ENCODE results near the gene NCSTN. TPM values are rescaled to one million over a fixed set of nuclear protein-coding genes. Genes with fewer than 3 reads are reported as not detected.

Gene NCSTN
- polyA plus RNA-seq, 4 donors: 116 to 173 (median 147) TPM

- no peak for DNase-seq (ENCODE audit: low read depth in 4 of 4, low spot score in 3 of 4)
Measured at GRCh38 chr1:160346958-160347357, 3.8 kb downstream of the NCSTN start.

GRCh38 chr1:160351629-160352028, 8.4 kb downstream of the NCSTN start:
- no peak for DNase-seq (ENCODE audit: low read depth in 4 of 4, low spot score in 3 of 4)

GRCh38 chr1:160352555-160352954, 9.4 kb downstream of the NCSTN start:
- DNase-seq (ENCODE audit: low read depth in 4 of 4, low spot score in 3 of 4): no peak

- DNase-seq (ENCODE audit: low read depth in 4 of 4, low spot score in 3 of 4): no peak
Measured at GRCh38 chr1:160353223-160353622, 10.0 kb downstream of the NCSTN start.

GRCh38 chr1:160354388-160354985, 11.3 kb downstream of the NCSTN start:
- DNase-seq (ENCODE audit: low read depth in 4 of 4, low spot score in 3 of 4): no peak

- DNase-seq (ENCODE audit: low read depth in 4 of 4, low spot score in 3 of 4): no peak
Measured at GRCh38 chr1:160357286-160358002, 14.3 kb downstream of the NCSTN start.

GRCh38 chr1:160358073-160358472, 14.9 kb downstream of the NCSTN start:
- DNase-seq (ENCODE audit: low read depth in 4 of 4, low spot score in 3 of 4): no peak

- DNase-seq (ENCODE audit: low read depth in 4 of 4, low spot score in 3 of 4): no peak
Measured at GRCh38 chr1:160359559-160360226, 16.5 kb downstream of the NCSTN start.

- no peak for DNase-seq (ENCODE audit: low read depth in 4 of 4, low spot score in 3 of 4)
Measured at GRCh38 chr1:160360227-160360695, 17.1 kb downstream of the NCSTN start.

GRCh38 chr1:160361199-160361598, 18.0 kb downstream of the NCSTN start:
- no peak for DNase-seq (ENCODE audit: low read depth in 4 of 4, low spot score in 3 of 4)

GRCh38 chr1:160361814-160362167, 18.6 kb downstream of the NCSTN start:
- DNase-seq (ENCODE audit: low read depth in 4 of 4, low spot score in 3 of 4): no peak

- no peak for DNase-seq (ENCODE audit: low read depth in 4 of 4, low spot score in 3 of 4)
Measured at GRCh38 chr1:160362168-160362957, 19.2 kb downstream of the NCSTN start.

GRCh38 chr1:160363010-160363409, 19.8 kb downstream of the NCSTN start:
- DNase-seq (ENCODE audit: low read depth in 4 of 4, low spot score in 3 of 4): no peak

- DNase-seq (ENCODE audit: low read depth in 4 of 4, low spot score in 3 of 4): no peak
Measured at GRCh38 chr1:160363951-160364735, 21.0 kb downstream of the NCSTN start.

- no peak for DNase-seq (ENCODE audit: low read depth in 4 of 4, low spot score in 3 of 4)
Measured at GRCh38 chr1:160365325-160365724, 22.1 kb downstream of the NCSTN start.

GRCh38 chr1:160366731-160367515, 23.7 kb downstream of the NCSTN start, which contains the start of gene NHLH1:
NHLH1 (plus strand) TSS chr1:160367071; CDS start chr1:160370732, 3,661 bp downstream.
- DNase-seq (ENCODE audit: low read depth in 4 of 4, low spot score in 3 of 4): no peak

GRCh38 chr1:160367516-160367900, 24.3 kb downstream of the NCSTN start:
- DNase-seq (ENCODE audit: low read depth in 4 of 4, low spot score in 3 of 4): no peak

GRCh38 chr1:160367934-160368923, 25.0 kb downstream of the NCSTN start:
- no peak for DNase-seq (ENCODE audit: low read depth in 4 of 4, low spot score in 3 of 4)
